ENCODE data around the gene MYH3.

GRCh38 chr17:10635290-10635689, 21.8 kb downstream of the MYH3 start:
- TF ChIP-seq CTCF (optimal IDR thresholded peaks at IDR 0.05 in 1 of 3, IDR thresholded peaks at IDR 0.05 in 1 of 3, conservative IDR thresholded peaks at IDR 0.05 in 1 of 3; ENCODE audit: extremely low read depth in 1 of 3, insufficient read depth in 2 of 3, low read length in 3 of 3) = no peak
- TF ChIP-seq EZH2 (IDR thresholded peaks at IDR 0.05; ENCODE audit: low read length) = no peak
